GM21381 (cell line): ENCODE measurements around the gene IMPDH1.
A peak's percentile ranks its signal among the peaks of the same experiment; 100 is the strongest.

ENCODE experiments used
- ATAC-seq: cut with Tn5 transposase; IDR thresholded peaks from one replicate; pipeline ENCODE4 v1.9.1; 2021; ENCODE audit warnings: mild to moderate bottlenecking, moderate library complexity; ENCODE audit not compliant: unreplicated experiment

The IMPDH1 gene

DNA sequence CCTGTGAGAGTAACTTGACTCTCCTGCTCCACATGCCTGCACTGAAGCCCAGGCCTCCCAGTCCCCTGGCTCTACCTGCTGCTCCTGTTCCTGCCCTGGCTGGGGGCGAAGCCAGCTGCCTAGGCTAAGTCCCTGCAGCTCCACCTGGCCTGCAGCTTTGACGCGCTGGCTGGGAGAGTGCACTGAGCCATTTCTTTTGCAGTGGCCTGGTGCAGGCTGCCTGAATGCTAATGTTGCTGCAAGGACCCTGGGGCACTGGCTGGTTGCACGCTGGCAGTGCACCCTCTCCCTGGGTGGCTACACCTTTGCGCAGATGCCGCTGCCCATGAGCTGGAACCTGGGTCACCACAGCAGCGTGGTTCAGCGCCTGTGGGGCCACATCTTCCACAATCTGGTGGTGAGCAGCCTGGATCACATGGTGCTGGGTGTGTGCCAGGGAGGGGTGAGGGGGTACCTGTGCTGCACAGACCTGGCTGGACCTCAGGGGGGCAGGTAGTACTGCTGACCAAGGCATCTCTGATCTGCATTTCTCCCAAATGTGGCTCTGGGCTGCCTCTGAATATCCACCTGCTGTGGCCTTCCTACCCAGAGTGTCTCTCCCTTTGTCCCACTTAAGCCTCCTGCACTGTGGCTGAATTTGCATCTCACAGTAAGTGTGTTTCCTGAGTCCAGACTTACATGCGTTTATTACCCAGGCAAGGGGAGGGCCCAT is 20.0 kb downstream of the IMPDH1 start:
- ATAC-seq = no peak

DNA sequence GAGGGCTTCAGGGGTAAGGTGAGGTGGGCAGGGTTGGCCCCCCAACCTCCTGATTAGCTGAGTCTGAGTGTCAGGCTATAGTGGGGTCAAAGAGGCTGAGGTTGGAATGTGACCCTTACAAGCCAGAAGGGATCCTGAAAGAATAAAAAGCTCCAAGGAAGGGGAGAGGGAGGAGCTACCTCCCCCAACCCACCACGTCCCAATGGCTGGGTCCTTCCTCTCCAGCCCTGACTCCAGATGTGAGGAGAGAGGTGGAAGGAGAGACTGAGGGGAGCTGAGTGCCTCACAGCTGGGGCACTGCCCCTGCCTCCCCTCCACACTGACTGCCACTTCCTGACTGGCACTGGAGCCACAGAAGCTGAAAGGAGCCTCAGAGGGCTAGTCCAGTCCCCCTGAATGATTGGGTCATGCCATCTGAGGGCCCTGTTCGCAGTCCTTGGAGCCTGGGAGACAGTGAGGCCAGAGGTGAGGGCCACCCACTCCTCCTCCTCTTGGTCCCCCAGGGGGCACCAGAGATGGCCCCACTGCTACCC is 20.6 kb downstream of the IMPDH1 start:
- ATAC-seq = no peak

DNA sequence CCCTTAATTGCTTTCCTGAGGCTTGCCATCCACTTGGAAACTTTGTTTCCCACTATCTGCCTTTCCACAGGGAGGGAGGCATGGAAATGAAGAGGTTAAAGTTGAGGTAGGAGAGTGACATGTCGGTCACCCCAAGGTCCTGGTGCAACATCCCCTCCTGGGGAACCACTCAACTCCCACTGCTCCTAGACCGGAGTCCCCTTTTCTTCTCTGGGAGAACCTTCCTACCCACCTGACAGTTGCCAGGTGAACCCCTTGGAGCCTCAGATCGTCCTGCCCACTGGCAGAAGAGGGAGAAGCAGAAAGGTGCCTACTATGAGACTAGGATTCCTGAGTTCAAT is 21.7 kb downstream of the IMPDH1 start:
- ATAC-seq = no peak

DNA sequence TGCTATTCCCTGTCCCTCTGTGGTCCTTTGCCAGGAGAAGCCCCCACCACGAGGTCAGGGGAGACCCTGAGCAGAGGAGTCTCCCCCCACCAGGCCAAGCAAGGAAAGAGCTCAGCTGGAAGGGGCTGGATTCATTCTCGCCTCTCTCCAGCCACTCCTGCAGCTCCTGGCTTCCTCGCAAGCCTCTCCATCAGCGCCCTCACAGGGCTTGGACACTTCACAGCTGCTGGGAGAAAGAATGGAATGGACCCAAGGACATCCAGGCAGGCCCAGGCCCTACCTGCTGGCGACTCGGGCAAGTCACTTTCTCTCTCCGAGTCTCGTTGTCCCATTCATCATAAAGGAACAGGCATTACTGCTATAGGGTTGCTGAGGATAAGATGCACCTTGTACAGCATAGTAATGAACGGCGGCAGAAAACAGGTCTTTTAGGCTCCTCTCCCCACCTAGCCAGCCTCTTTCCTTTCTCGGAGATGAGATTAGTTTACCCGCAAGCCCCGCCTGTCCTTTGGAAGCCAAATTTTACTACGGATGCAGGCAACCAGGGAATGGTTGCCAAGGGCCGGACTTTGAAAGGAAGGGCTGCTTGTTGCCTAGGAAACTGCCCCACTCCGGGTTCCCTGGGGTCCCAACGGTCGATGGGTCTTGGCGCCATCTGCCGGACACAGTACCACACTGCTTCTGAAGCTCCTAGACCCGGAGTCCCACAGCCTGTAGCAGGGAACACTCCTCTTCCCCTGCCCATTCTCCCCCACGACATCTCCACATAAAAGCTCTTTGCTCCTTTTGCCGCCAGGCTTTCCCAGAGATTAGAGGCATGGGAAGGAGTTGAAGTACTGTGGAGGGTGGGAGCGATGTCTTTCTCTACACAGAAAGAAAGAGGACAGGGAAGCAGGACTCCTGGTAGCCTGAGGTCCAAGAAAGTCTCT is 22.3 kb downstream of the IMPDH1 start:
- peak; percentile 64 for ATAC-seq

DNA sequence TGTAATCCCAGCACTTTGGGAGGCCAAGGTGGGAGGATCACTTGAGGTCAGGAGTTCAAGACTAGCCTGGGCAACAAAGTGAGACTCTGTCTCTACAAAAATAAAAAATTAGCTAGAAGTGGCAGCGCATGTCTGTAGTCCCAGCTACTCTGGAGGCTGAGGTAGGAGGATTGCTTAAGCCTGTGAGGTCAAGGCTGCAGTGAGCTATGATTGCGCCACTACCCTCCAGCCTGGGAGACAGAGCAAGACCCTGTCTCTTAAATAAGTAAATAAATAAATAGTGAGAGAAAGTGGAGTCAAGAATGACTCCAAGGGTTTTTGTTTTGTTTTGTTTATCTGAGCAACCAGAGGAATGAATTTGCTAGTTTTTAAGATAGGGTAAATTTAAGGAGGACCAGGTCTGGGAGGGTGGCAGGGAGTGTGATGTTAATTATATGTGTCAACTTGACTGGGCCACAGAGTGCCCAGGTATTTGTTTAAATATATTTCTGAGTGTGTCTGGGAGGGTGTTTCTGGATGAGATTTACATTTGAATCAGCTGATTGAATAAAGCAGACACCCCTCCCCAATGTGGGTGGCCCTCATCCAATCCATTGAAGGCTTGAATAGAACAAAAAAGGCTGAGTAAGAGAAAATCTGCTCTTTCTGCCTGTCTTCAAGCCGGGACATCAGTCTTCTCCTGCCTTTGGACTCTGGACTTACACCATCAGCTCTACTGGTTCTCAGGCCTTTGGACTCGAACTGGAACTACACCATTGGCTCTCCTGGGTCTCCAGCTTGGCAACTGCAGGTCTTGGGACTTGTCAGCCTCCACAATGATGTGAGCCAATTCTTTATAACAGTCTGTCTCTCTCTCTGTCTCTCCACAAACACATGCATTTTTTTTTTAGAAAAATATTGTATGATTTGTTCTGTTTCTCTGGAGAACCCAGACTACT is 23.5 kb downstream of the IMPDH1 start:
- no peak for ATAC-seq

DNA sequence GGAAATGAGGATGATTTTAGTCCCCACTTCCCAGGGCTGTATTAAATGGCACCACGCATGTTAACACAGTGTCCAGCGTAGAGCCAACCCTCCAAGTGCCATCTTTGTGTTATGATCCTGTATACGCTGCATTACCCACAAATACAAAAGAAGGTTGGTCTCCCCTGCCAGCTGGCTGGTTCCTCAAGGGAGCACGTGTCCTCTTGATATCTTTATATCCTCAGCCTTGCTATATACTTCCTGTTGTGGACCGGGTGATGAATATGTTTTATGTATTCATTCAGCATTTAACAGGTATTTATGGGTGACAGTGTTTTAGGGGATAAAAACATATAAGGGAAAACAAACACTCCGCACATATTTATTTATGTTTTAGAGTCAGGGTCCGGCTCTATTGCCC is 25.1 kb downstream of the IMPDH1 start:
- no peak for ATAC-seq

DNA sequence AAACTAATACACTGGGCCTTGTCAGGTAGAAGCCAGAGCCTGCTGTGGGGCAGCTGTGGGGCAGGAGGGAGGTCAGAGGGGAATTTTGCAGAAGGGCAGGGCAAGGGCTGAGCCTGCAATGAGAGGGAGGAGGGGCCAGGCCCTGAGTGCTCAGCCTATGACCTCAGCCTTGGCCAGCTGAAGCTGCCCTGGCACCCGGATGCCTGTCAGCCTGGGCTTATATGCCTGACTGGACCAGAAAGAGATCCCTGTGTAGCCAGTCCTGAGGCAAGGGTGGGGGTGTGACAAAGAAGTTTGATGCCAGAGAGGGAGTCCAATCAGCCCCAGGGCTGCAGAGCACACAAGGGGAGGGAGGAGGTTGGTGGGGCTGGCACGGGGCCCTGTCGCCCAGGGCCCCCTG is 26.0 kb downstream of the IMPDH1 start:
- no peak for ATAC-seq

DNA sequence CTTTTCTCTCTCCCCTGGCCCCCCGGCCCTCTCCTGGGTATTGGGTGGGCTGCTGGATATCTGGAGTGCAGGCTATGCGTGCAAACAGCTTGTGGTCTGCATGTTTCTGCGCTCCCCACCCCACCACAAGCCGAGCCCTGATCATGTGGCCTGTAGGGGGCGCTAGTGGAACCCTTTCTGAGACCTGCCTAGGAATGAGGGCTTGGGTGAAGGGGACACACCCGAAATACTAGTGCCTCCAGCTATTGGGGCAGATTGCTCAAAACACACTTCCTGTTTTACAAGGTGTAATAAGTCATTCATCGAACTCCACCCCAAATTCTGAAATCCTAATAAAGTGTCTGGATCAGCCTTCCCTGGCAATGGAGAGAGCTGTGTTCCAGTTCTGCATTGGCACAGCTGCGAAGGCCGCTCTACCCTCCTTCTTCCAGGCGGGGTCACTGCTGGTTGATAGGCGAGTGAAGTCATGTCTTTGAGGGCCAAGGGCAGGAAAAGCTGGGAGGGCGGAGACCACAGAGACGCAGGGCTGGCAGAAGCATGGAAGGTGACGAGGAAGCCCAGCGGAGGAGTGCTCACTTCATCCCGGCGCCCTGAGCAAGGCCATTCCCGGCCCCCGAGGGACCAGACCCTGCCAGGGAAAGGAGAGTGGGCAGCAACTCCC is 28.5 kb downstream of the IMPDH1 start:
- no peak for ATAC-seq

DNA sequence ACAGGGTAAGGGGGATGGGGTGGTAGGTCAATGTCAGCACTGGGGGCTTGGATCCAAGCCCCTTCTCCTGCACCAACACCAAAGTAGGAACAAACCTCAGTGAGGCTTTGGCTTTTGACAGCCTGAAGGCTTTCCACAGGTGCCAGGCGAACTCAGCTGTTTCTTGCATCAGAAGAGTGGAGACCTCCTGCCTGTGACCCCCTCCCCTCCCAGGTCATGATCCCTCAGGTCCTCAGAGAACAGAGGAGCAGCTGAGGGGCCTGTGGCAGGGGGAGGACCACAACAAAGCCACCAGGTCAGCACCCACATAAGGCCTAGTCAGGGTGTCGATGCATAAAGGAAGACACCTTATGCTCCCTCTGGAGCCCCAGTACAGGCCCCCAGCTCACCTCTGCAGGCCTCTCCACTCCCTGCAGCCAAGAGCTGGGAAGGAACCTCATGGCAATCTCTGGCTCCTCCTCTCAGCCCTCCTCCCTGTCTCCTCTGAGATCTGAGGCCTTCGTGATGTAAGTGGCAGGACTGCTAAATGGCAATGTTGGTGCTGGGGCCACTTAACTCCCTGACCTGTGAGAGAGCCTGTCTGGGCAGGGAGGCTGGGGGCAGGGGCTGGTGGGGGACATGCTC is 29.2 kb downstream of the IMPDH1 start:
- no peak for ATAC-seq

DNA sequence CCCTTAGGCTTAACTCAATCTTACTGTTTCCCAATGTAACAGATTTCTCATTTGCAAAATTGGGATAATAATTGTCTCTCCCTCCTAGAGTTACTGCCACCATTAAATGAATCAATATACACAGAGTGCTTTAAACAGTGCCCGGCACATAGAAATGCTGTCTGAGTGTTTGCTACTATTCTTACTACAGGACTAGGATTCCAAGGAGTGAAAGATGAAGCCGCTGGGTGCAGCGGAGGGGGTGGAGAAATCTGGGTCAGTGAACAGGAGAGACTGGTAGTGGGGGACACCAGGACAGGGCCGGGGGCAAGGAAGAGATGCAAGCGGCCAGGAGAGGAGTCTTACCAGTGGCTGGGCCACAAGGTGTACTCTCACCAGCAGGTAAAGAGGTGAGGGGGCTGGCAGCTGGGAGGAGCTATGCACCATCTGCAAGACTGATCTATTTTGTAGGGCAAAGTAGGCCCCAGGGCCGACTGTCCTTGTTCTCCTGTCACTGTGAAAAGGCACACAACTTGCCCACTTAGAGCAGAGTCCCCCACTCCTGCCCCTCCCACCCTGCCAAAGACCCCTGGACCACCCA is 29.8 kb downstream of the IMPDH1 start:
- no peak for ATAC-seq

DNA sequence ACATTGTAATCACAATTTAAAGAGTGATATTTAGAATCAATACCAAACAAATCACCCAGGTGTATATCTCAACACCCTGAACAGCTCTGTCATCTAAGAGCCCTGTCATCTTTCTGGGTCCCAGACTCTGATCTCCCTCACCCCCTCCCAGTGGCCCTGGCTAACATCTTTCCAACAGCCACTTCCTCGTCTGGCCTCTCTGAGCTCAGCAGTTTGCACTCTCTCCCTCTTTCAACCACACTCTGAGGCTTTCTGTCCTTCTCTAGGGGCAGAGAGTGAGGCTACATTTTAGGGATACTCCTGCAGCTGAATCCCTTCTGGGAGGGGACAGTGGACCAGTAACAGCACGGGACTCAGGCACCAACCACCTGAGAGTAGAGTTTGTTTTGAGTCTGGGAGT is 31.1 kb downstream of the IMPDH1 start:
- ATAC-seq = no peak

DNA sequence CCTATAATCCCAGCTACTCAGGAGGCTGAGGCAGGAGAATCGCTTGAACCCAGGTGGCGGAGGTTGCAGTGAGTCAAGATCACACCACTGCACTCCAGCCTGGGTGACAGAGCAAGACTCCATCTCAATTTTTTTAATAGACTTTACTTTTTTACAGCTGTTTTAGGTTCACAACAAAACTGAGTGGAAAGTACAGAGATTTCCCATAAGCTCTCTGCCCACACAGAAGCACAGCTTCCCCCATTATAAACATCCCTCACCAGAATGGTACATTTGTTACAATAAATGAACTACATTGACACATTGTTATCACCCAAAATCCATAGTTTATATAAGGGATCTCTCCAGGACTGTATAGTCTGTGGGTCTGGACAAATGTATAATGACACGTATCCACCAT is 33.7 kb downstream of the IMPDH1 start:
- no peak for ATAC-seq

DNA sequence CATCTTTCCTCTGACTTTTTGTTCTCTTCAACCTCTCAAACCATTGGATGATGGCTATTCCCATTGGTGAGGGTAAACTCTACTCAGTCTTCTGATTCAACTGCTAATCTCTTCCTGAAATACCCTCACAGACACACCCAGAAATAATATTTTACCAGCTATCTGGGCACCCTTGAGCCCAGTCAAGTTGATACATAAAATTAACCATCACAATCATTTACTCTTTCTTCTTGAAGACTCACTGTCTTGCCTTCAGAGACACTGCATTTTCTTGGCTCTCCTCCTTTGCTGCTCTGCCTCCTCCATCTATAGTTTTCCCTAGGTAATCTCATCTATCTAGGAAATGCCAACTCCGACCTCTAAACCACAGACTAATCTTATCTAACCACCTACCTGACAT is 35.7 kb downstream of the IMPDH1 start:
- ATAC-seq = no peak

DNA sequence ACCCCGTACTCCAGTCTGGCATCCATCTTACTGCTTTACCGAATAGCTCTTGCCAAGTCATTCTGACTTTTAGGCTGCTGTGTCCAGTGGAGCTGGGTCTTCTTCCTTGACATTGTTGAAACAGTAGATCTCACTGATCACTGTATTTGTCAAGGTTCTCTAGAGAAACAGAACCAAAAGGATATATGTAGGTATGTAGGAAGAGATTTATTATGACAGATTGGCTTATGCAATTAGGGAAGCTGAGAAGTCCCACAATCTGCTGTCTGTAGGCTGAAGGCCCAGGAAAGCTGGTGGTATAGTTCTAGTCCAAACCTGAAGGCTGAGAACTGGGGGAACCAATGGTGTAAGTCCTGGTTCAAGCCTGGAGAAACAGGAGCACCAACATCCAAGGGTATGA is 36.2 kb downstream of the IMPDH1 start:
- no peak for ATAC-seq

DNA sequence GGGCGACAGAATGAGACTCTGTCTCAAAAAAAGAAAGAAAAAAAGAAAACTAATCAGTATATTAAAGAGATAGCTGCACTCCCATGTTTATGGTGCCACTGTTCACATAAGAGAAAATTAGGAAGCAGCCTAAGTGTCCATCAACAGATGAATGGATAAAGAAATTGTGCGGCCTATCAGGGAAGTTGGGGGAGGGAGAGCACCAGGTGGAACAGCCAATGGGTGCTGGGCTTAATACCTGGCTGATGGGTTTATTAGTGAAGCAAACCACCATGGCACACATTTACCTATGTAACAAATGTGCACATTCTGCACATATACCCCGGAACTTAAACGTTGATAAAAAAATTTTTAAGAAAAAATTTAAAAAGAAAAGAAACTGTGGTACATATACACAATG is 39.3 kb downstream of the IMPDH1 start:
- ATAC-seq = no peak

DNA sequence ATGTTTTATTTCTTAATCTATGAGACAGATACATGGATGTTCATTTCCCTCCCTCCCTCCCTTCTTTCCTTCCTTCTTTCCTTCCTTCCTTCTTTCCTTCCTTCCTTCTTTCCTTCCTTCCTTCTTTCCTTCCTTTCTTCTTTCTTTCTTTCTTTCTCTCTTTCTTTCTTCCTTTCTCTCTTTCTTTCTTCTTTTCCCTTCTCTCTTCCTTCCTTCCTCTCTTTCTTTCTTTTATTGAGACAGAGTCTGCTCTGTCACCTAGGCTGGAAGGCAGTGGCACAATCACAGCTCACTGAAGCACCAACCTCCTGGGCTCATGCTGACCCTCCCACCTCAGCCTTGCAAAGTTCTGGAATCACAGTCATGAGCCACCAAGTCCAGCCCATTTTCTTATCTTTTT is 42.8 kb downstream of the IMPDH1 start:
- ATAC-seq = no peak

DNA sequence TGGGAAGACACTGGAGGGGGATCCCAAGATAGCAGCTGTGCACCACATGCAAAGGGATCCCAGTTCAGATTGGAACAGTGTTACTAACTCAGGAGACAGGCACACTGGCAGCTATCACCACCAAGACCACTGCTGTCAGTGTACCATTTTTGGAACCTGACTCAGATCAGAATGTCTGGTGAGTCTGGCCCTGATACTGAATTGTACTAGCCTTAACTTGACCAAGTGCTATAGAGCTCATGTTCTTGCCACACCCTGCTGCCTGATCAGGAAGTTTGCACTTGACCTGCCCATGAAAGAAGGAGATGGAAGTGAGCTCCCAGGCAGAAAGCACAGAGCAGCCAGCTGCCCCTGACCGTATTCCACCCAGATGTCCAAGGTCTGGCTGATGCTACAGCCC is 43.5 kb downstream of the IMPDH1 start:
- ATAC-seq = no peak

DNA sequence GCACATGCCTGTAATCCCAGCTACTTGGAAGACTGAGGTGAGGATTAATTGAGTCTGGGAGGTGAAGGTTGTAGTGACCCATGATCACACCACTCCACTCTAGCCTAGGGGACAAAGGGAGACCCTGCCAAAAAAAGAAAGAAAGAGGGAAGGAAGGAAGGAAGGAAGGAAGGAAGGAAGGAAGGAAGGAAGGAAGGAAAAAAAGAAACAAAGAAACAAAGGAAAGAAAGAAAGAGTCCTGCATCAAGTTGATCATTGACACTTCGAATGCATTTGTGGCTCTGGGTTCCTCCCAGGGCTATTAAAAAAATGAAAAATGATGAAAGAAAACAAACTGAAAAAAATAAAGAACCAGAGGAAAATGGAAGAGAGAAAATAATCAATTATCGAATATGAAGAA is 44.4 kb downstream of the IMPDH1 start:
- ATAC-seq = no peak

DNA sequence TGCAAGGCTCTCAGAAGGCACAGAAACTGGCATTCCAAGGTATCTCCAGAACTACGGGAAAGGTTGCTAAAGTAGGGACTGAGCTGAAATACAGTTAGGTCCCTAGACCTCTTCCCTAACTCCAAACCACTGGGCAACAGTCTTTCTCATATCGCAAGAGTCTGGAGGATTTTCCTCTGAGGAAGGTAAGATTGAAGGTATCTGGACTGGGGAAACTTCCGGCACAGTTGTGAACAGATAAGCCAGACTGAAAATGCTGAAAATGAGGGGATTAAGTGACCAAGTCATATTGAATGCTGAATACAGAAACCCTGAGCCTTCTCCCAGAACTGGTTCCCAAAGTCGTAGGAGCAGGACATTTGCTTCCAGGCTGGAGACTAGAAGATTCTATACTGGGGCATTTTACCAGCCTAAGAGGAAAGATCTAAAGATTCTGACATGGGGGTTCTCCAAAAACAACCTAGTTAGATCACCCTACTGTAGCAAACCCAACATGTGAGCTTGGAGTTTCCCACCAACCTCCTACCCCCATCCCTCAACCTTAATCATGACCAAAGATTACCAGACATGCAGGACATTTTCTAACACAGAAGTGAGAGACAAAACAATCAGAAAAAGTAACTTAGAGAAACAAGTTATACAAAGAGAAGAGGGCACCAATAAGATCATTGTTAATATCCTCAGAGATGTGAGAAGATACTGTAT is 45.5 kb downstream of the IMPDH1 start:
- ATAC-seq = no peak
